Heart right ventricle (tissue), 16 donors: ENCODE measurements around the gene OR52H1. TPM values are rescaled to one million over a fixed set of nuclear protein-coding genes. Genes with fewer than 3 reads are reported as not detected.

Experiments used
- ATAC-seq, 8 donors: fragments of 200-7000 bp; cut with Tn5 transposase; one replicate each; pipeline ENCODE4 v1.9.1; 2020; ENCODE audit warnings: mild to moderate bottlenecking in 8 of 8, moderate library complexity in 8 of 8, moderate number of reproducible peaks in 1 of 8
- DNase-seq, 2 donors: peaks; one replicate each; pipeline ENCODE4 v3.0.0-alpha.2; 2020
- H3K27ac ChIP-seq, 10 donors: fragments of 200-600 bp; sonication (generic) in 2 of 10; one replicate each; pipeline versions ENCODE4 v1.5.0 to v1.8.0; 2020 to 2022; ENCODE audit warnings: mild to moderate bottlenecking in 3 of 10
- H3K27me3 ChIP-seq, 7 donors: fragments of 200-600 bp; one replicate each; pipeline ENCODE4 v1.8.0; 2021 to 2022; ENCODE audit warnings: mild to moderate bottlenecking in 2 of 7
- H3K36me3 ChIP-seq, 9 donors: fragments of 200-600 bp; sonication (generic) in 1 of 9; one replicate each; pipeline versions ENCODE4 v1.5.0 to v1.8.0; 2020 to 2022; ENCODE audit warnings: mild to moderate bottlenecking in 2 of 9
- H3K4me1 ChIP-seq, 9 donors: fragments of 200-600 bp; sonication (generic) in 1 of 9; one replicate each; pipeline versions ENCODE4 v1.5.0 to v1.8.0; 2020 to 2022; ENCODE audit warnings: mild to moderate bottlenecking in 4 of 9
- H3K4me3 ChIP-seq, 10 donors: fragments of 200-600 bp; sonication (generic) in 2 of 10; one replicate each; pipeline versions ENCODE4 v1.5.0 to v1.8.0; 2020 to 2022; ENCODE audit warnings: mild to moderate bottlenecking in 7 of 10, moderate library complexity in 2 of 10
- H3K9me3 ChIP-seq, 11 donors: fragments of 200-600 bp in 10 of 11; sonication (generic) in 2 of 11; one replicate each; pipeline versions ENCODE4 v1.5.0 to v1.8.0; 2013 to 2022; ENCODE audit warnings: mild to moderate bottlenecking in 2 of 11, control low read depth in 1 of 11, moderate library complexity in 1 of 11
- CTCF ChIP-seq, 9 donors: fragments of 200-600 bp; sonication (generic) in 2 of 9; IDR thresholded peaks; one replicate each; pipeline versions ENCODE4 v1.5.0 to v1.8.0; 2021 to 2022; ENCODE audit warnings: antibody characterized with exemption in 9 of 9, mild to moderate bottlenecking in 5 of 9, moderate library complexity in 1 of 9
- WGBS, 2 donors: extraction: QIAGEN DNeasy Blood & Tissue Kit; methylation state at CpG; one replicate each; pipeline ENCODE4 v1.1.7; 2013; ENCODE audit warnings: inconsistent platforms in 1 of 2; 5-methylcytosine and 5-hydroxymethylcytosine counted together
- intact Hi-C, 10 donors: fragments of 100-400 bp; cut with DNase I; formaldehyde crosslinking; loops; one replicate each; pipeline versions ENCODE4 v1.11.1 to v1.14.2; 2022
- polyA plus RNA-seq, 2 donors: library from polyadenylated mRNA; stranded (reverse); fragments of 200-250 nt; gene quantifications; one replicate each; pipeline ENCODE4 v1.2.3, GENCODE V29; 2013
- total RNA-seq, 10 donors: library from RNA; stranded (reverse); fragmentation: NEBNext Ultra II Directional in 3 of 10; extraction: Animal tissue kit (Norgen Biotek cat#: 25700) in 3 of 10; gene quantifications; one replicate each; pipeline versions ENCODE4 v1.2.1 to v1.2.4, GENCODE V29; 2021 to 2023
- donor health status: Arrhythmogenic right ventricular cardiomyopathy.
- donor health status: ischemic (EF 13 %, LVEDD 7.1; RV severe dilation, severe dysfunction).
- donor health status: healthy with polysubstance abuse.
- donor health status: DM: no; HTN: yes; CAD: no.
- donor health status: DM: no; HTN: no; CAD: no.
- donor health status: ischemic (EF 25% LVEDD 6.9; RV normal size, moderate dysfunction).
- donor health status: ischemic (EF 25% LVEDD 5.7; RV mildly dilated, moderate dysfunction).
- donor health status: healthy.
- donor health status: DM: yes; HTN: yes; CAD: no.
- donor health status: Ischemic cardiomyopathy.
- donor health status: ischemic (EF 35%, LVEDD 5.7; RV mildly dilated, moderate dysfunction).
- donor health status: nonischemic (EF 11% LVEDD 7.7; RV severe dilation, severe dysfunction).
- donor health status: DM: yes; HTN: yes; CAD: no.
- donor health status: PGD.
- donor health status: ischemic (EF 29% LVEDD 5.4; RV normal size, mild dysfunction).
- donor health status: nonischemic (EF 23%, LVEDD 6.1; RV moderate dilation, normal function).

OR52H1 gene
- total and polyA plus RNA-seq, 12 donors = not detected

GRCh38 chr11:5500393-5500801 lies 47.9 kb downstream of the OR52H1 start:
- Histone ChIP-seq H3K4me3 (no peak overlapping the region), H3K4me1 (peaks cover 0 to 5% (median 0%) of the 10 kb centered on the region in 9 donors), H3K27ac (no peak overlapping the region), H3K36me3 (no peaks in the 10 kb centered on the region), H3K27me3 (no peaks in the 10 kb centered on the region), H3K9me3 (no peaks in the 10 kb centered on the region)
- DNase-seq (no peak), ATAC-seq (no peak)
- WGBS, 2 donors = 87 to 91% methylated on average over 6 of the region's 6 CpGs
- intact Hi-C loops = no loop called here
- no peak for TF ChIP-seq CTCF (IDR thresholded peaks at IDR 0.05)

DNA sequence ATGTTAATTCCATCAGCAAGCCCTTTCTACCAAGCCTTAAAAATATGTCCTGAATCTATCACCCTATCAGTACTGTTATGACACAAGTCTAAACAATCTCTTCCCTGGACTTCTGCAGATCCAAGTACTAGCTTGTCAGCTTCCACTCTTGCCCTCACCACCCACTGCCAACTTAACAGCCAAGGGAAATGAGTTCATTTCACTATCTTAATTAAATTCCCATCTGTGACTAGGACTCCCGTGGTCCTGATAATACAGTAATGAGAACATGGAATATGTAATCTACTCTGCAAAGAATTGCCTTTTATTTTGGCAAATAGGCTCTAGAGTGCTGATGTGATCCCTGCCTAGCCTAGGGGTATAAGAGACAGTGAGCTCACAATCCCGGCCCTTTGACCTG lies 48.7 kb downstream of the OR52H1 start:
- peaks cover 0 to 5% (median 0%) of the 10 kb centered on the region in 9 donors for H3K4me1 ChIP-seq
- WGBS, 2 donors = 49% methylated on average over 2 of the region's 2 CpGs
- H3K9me3 ChIP-seq = no peaks in the 10 kb centered on the region
- DNase-seq = no peak
- intact Hi-C loops = no loop called here
- no peak for TF ChIP-seq CTCF (IDR thresholded peaks at IDR 0.05)
- no peaks in the 10 kb centered on the region for H3K36me3 ChIP-seq
- no peak overlapping the region for H3K27ac ChIP-seq
- H3K27me3 ChIP-seq = no peaks in the 10 kb centered on the region
- ATAC-seq = no peak
- H3K4me3 ChIP-seq = no peak overlapping the region

Other genes with a start within 250 kb of the OR52H1 start
- gene OR51B4, start 246.6 kb downstream of the OR52H1 start, total RNA-seq = not detected
- gene OR51B4, start 246.6 kb downstream of the OR52H1 start, polyA plus RNA-seq = not detected
- not detected for gene OR51B2, start 224.2 kb downstream of the OR52H1 start, total RNA-seq
- not detected for gene OR51B2, start 224.2 kb downstream of the OR52H1 start, polyA plus RNA-seq
- under 1 TPM in 2 of 10 donors, not detected in 8; 0.25 to 0.46 TPM for gene OR51B5, start 205.0 kb downstream of the OR52H1 start, total RNA-seq
- gene OR51B5, start 205.0 kb downstream of the OR52H1 start, polyA plus RNA-seq = not detected
- not detected for gene OR51B6, start 197.0 kb downstream of the OR52H1 start, total RNA-seq
- not detected for gene OR51B6, start 197.0 kb downstream of the OR52H1 start, polyA plus RNA-seq
- not detected for gene OR51M1, start 164.7 kb downstream of the OR52H1 start, total RNA-seq
- gene OR51M1, start 164.7 kb downstream of the OR52H1 start, polyA plus RNA-seq = not detected
- not detected for gene OR51Q1, start 126.4 kb downstream of the OR52H1 start, total RNA-seq
- gene OR51Q1, start 126.4 kb downstream of the OR52H1 start, polyA plus RNA-seq = not detected
- under 1 TPM in 1 of 10 donors, not detected in 9; 0.28 TPM for gene OR51I1, start 107.0 kb downstream of the OR52H1 start, total RNA-seq
- gene OR51I1, start 107.0 kb downstream of the OR52H1 start, polyA plus RNA-seq = not detected
- gene OR51I2, start 99.2 kb downstream of the OR52H1 start, total RNA-seq = not detected
- not detected for gene OR51I2, start 99.2 kb downstream of the OR52H1 start, polyA plus RNA-seq
- gene OR52D1, start 59.9 kb downstream of the OR52H1 start, total RNA-seq = not detected
- gene OR52D1, start 59.9 kb downstream of the OR52H1 start, polyA plus RNA-seq = not detected
- gene UBQLN3, start 38.6 kb downstream of the OR52H1 start, total RNA-seq = under 1 TPM in 3 of 10 donors, not detected in 7; 0.20 to 0.32 (median 0.24) TPM
- not detected for gene UBQLN3, start 38.6 kb downstream of the OR52H1 start, polyA plus RNA-seq
- under 1 TPM in 5 of 10 donors, not detected in 5; 0.10 to 0.42 (median 0.13) TPM for gene UBQLNL, start 31.8 kb downstream of the OR52H1 start, total RNA-seq
- under 1 TPM; 0.10 to 0.80 TPM for gene UBQLNL, start 31.8 kb downstream of the OR52H1 start, polyA plus RNA-seq
- gene OR52B6, start 32.3 kb upstream of the OR52H1 start, total RNA-seq = not detected
- gene OR52B6, start 32.3 kb upstream of the OR52H1 start, polyA plus RNA-seq = not detected
- 1 to 10 TPM in 5 of 10 donors, under 1 TPM in 5; 0.38 to 2.2 (median 1.0) TPM for gene TRIM6, start 48.1 kb upstream of the OR52H1 start, total RNA-seq
- gene TRIM6, start 48.1 kb upstream of the OR52H1 start, polyA plus RNA-seq = under 1 TPM; 0.52 to 0.95 TPM
- gene TRIM34, start 76.5 kb upstream of the OR52H1 start, total RNA-seq = 1 to 10 TPM in 9 of 10 donors, under 1 TPM in 1; 0.66 to 6.5 (median 2.0) TPM
- 1 to 10 TPM; 1.8 to 1.9 TPM for gene TRIM34, start 76.5 kb upstream of the OR52H1 start, polyA plus RNA-seq
- 10 to 100 TPM in 2 of 10 donors, 1 to 10 TPM in 8; 3.1 to 12.6 (median 7.8) TPM for gene TRIM5, start 136.5 kb upstream of the OR52H1 start, total RNA-seq
- gene TRIM5, start 136.5 kb upstream of the OR52H1 start, polyA plus RNA-seq = 1 to 10 TPM; 6.4 to 6.5 TPM
- 10 to 100 TPM; 11.7 to 52.6 (median 17.6) TPM for gene TRIM22, start 141.2 kb upstream of the OR52H1 start, total RNA-seq
- 10 to 100 TPM in 1 of 2 donors, 1 to 10 TPM in 1; 8.1 to 27.1 TPM for gene TRIM22, start 141.2 kb upstream of the OR52H1 start, polyA plus RNA-seq
- gene OR56B1, start 187.9 kb upstream of the OR52H1 start, total RNA-seq = not detected
- not detected for gene OR56B1, start 187.9 kb upstream of the OR52H1 start, polyA plus RNA-seq
- under 1 TPM in 1 of 10 donors, not detected in 9; 0.32 TPM for gene OR52N4, start 205.7 kb upstream of the OR52H1 start, total RNA-seq
- gene OR52N4, start 205.7 kb upstream of the OR52H1 start, polyA plus RNA-seq = not detected
- gene OR52N5, start 234.8 kb upstream of the OR52H1 start, total RNA-seq = under 1 TPM in 1 of 10 donors, not detected in 9; 0.09 TPM
- not detected for gene OR52N5, start 234.8 kb upstream of the OR52H1 start, polyA plus RNA-seq
- under 1 TPM in 1 of 10 donors, not detected in 9; 0.09 TPM for gene OR52N1, start 242.7 kb upstream of the OR52H1 start, total RNA-seq
- gene OR52N1, start 242.7 kb upstream of the OR52H1 start, polyA plus RNA-seq = not detected